Measurements from ENCODE around the gene GLUD1.
"Not testable (repeated sequence)": the region's sequence is repeated elsewhere in the genome, so short reads cannot be mapped to it uniquely, and the experiment has no call there.

Gene GLUD1

GRCh38 chr10:87045434-87045938 lies 49.2 kb downstream of the GLUD1 start:
- no peak for DNase-seq (ENCODE audit: low read depth)
- TF ChIP-seq CTCF (IDR thresholded peaks at IDR 0.05; ENCODE audit: control insufficient read depth, insufficient read depth, low read depth, low read length, missing control alignments): no peak
- H3K4me3 ChIP-seq (ENCODE audit: control insufficient read depth, low read depth, low read length): no peak overlapping the region

- not testable (repeated sequence) for H3K4me3 ChIP-seq (ENCODE audit: control insufficient read depth, low read depth, low read length); DNase-seq (ENCODE audit: low read depth)
Observed at GRCh38 chr10:87043579-87043978, 51.1 kb downstream of the GLUD1 start.

GRCh38 chr10:87038786-87039185 lies 55.9 kb downstream of the GLUD1 start:
- H3K4me3 ChIP-seq (ENCODE audit: control insufficient read depth, low read depth, low read length): no peak overlapping the region
- DNase-seq (ENCODE audit: low read depth): no peak
- no peak for TF ChIP-seq CTCF (IDR thresholded peaks at IDR 0.05; ENCODE audit: control insufficient read depth, insufficient read depth, low read depth, low read length, missing control alignments)

GRCh38 chr10:87038286-87038717 lies 56.3 kb downstream of the GLUD1 start:
- no peak for DNase-seq (ENCODE audit: low read depth)
- TF ChIP-seq CTCF (IDR thresholded peaks at IDR 0.05; ENCODE audit: control insufficient read depth, insufficient read depth, low read depth, low read length, missing control alignments): no peak
- H3K4me3 ChIP-seq (ENCODE audit: control insufficient read depth, low read depth, low read length): no peak overlapping the region

GRCh38 chr10:87036623-87037022 lies 58.0 kb downstream of the GLUD1 start:
- no peak for TF ChIP-seq CTCF (IDR thresholded peaks at IDR 0.05; ENCODE audit: control insufficient read depth, insufficient read depth, low read depth, low read length, missing control alignments)
- H3K4me3 ChIP-seq (ENCODE audit: control insufficient read depth, low read depth, low read length): no peak overlapping the region
- DNase-seq (ENCODE audit: low read depth): no peak

GRCh38 chr10:87030912-87031635 lies 63.6 kb downstream of the GLUD1 start:
- TF ChIP-seq CTCF (IDR thresholded peaks at IDR 0.05; ENCODE audit: control insufficient read depth, insufficient read depth, low read depth, low read length, missing control alignments): no peak
- no peak overlapping the region for H3K4me3 ChIP-seq (ENCODE audit: control insufficient read depth, low read depth, low read length)
- no peak for DNase-seq (ENCODE audit: low read depth)

GRCh38 chr10:87030419-87030818 lies 64.2 kb downstream of the GLUD1 start:
- not testable (repeated sequence) for H3K4me3 ChIP-seq (ENCODE audit: control insufficient read depth, low read depth, low read length); DNase-seq (ENCODE audit: low read depth)

GRCh38 chr10:87026747-87027508 lies 67.7 kb downstream of the GLUD1 start:
- not testable (repeated sequence) for DNase-seq (ENCODE audit: low read depth); H3K4me3 ChIP-seq (ENCODE audit: control insufficient read depth, low read depth, low read length)

- peak; percentile 53 for DNase-seq (ENCODE audit: low read depth)
- H3K4me3 ChIP-seq (ENCODE audit: control insufficient read depth, low read depth, low read length): not testable (repeated sequence)
Observed at GRCh38 chr10:87025285-87025958, 69.2 kb downstream of the GLUD1 start.

- H3K4me3 ChIP-seq (ENCODE audit: control insufficient read depth, low read depth, low read length); DNase-seq (ENCODE audit: low read depth): not testable (repeated sequence)
Observed at GRCh38 chr10:87020056-87020455, 74.6 kb downstream of the GLUD1 start, which contains the start of gene FAM25A. FAM25A (plus strand) TSS chr10:87020294; CDS start chr10:87020325, 31 bp downstream.

- H3K4me3 ChIP-seq (ENCODE audit: control insufficient read depth, low read depth, low read length); DNase-seq (ENCODE audit: low read depth): not testable (repeated sequence)
Observed at GRCh38 chr10:87019504-87019903, 75.1 kb downstream of the GLUD1 start.

Data from AG09309 (cell line).